ENCODE data around the gene EVX2. TPM values are rescaled to one million over a fixed set of nuclear protein-coding genes. Genes with fewer than 3 reads are reported as not detected.

Gene EVX2
- total and polyA plus RNA-seq, 9 of the 15 experiments (the other 6 are each of a cell fraction or from before 2014, with no cell fraction given), result not detected

- Histone ChIP-seq H3K9me1 (ENCODE audit: control insufficient read depth, insufficient read depth, low read length) (no peaks in the 10 kb centered on the region), H3K27me3 (ENCODE audit: control insufficient read depth in 2 of 2, insufficient read depth in 2 of 2, low read length in 2 of 2) (peaks cover 68% of the 10 kb centered on the region in 2 experiments), H3K36me3 (ENCODE audit: control insufficient read depth, insufficient read depth, low read length) (no peaks in the 10 kb centered on the region), H4K20me1 (replicated peaks; ENCODE audit: control insufficient read depth, insufficient read depth, low read length) (no peaks in the 10 kb centered on the region; the same call in 1 of the 2 replicates), H3K4me3 (no peak overlapping the region), H2AFZ (ENCODE audit: low read depth, low read length) (no peak overlapping the region), H3K9ac (ENCODE audit: insufficient read depth in 1 of 2, low read depth in 2 of 2, low read length in 2 of 2) (no peak overlapping the region), H3K4me2 (ENCODE audit: insufficient read depth, low read length) (no peak overlapping the region), H3K27ac (ENCODE audit: extremely low read depth, low read depth, low read length) (no peak overlapping the region), H3K4me1 (replicated peaks in 1 of 2; ENCODE audit: control insufficient read depth in 2 of 2, insufficient read depth in 2 of 2, low read length in 2 of 2) (peaks cover 3 to 13% of the 10 kb centered on the region in 2 experiments; a peak in 2 of 5 replicates), H3K9me3 (replicated peaks; ENCODE audit: control insufficient read depth, insufficient read depth, low read depth, low read length) (no peaks in the 10 kb centered on the region), H3K79me2 (ENCODE audit: control insufficient read depth, insufficient read depth, low read length) (no peaks in the 10 kb centered on the region)
- BruUV-seq (replicated peaks), result no TSS peak
- no peak for DNase-seq (ENCODE audit: extremely low read depth in 1 of 4, low spot score in 3 of 4)
- 17% methylated on average over 29 of the region's 29 CpGs for WGBS (ENCODE audit: insufficient coverage, low coverage, missing lambda C conversion rate)
- no peak for ATAC-seq
- TF ChIP-seq TFAM (CRISPR knock-in tag; conservative IDR thresholded peaks at IDR 0.05), result no peak
- TF ChIP-seq RERE (CRISPR knock-in tag; IDR thresholded peaks at IDR 0.05; ENCODE audit: borderline replicate concordance), result no peak
- TF ChIP-seq BMI1 (IDR thresholded peaks at IDR 0.05; ENCODE audit: low read length), result 0 out of 2 replicates have a peak, but pooled peaks have one; percentile 18
- TF ChIP-seq ZC3H8 (IDR thresholded peaks at IDR 0.05), result no peak
- no peak for FAIRE-seq
- intact Hi-C loops (cut with micrococcal nuclease), result loop anchor here (10.0 kb wide), 1 partner anchor 208 kb away; no protein-coding TSS in a partner anchor
- POLR2A ChIA-PET, result interaction anchor here (0.7 kb wide), 1 partner anchor 745 kb away, joined by 4 read pairs; no protein-coding TSS in a partner anchor
- CTCF ChIA-PET (ENCODE audit: low intra/inter-chr PET ratio), result no interaction called here
- in situ Hi-C loops (cut with MboI), result loop anchor here (10.0 kb wide), 1 partner anchor 388 kb away; no protein-coding TSS in a partner anchor
Observed at GRCh38 chr2:176072951-176073904, 10.5 kb downstream of the EVX2 start.
